GM21723 (cell line): Measurements from ENCODE around the gene SEPHS2.
"Not testable (repeated sequence)": the region's sequence is repeated elsewhere in the genome, so short reads cannot be mapped to it uniquely, and the experiment has no call there.

Experiments used
- ATAC-seq: cut with Tn5 transposase; IDR thresholded peaks from one replicate; pipeline ENCODE4 v1.9.1; 2021; ENCODE audit warnings: mild to moderate bottlenecking, moderate library complexity; ENCODE audit not compliant: unreplicated experiment

The SEPHS2 gene

GRCh38 chr16:30470632-30470995 lies 24.9 kb upstream of the SEPHS2 start:
- ATAC-seq: no peak

GRCh38 chr16:30470170-30470512 lies 24.5 kb upstream of the SEPHS2 start:
- no peak for ATAC-seq

- ATAC-seq: no peak
Measured at GRCh38 chr16:30464078-30464477, 18.4 kb upstream of the SEPHS2 start.

- ATAC-seq: not testable (repeated sequence)
Measured at GRCh38 chr16:30461426-30461825, 15.8 kb upstream of the SEPHS2 start.

GRCh38 chr16:30459456-30459855 lies 13.8 kb upstream of the SEPHS2 start:
- peak; percentile 23 for ATAC-seq

GRCh38 chr16:30458561-30459394 lies 13.1 kb upstream of the SEPHS2 start:
- ATAC-seq: peak; percentile 81

GRCh38 chr16:30457743-30458560 lies 12.3 kb upstream of the SEPHS2 start:
- no peak for ATAC-seq

- ATAC-seq: no peak
Measured at GRCh38 chr16:30457256-30457655, 11.6 kb upstream of the SEPHS2 start.

GRCh38 chr16:30456302-30456701 lies 10.6 kb upstream of the SEPHS2 start:
- ATAC-seq: no peak

- ATAC-seq: not testable (repeated sequence)
Measured at GRCh38 chr16:30452709-30453580, 7.3 kb upstream of the SEPHS2 start.

GRCh38 chr16:30449116-30449435 lies 3.4 kb upstream of the SEPHS2 start:
- ATAC-seq: no peak

- ATAC-seq: no peak
Measured at GRCh38 chr16:30447512-30448226, 2.0 kb upstream of the SEPHS2 start.

- ATAC-seq: no peak
Measured at GRCh38 chr16:30446203-30446595, 525 bp upstream of the SEPHS2 start.

- no peak for ATAC-seq
Measured at GRCh38 chr16:30445149-30445407, 596 bp downstream of the SEPHS2 start.

GRCh38 chr16:30444231-30445148 lies 1.2 kb downstream of the SEPHS2 start:
- no peak for ATAC-seq

- no peak for ATAC-seq
Measured at GRCh38 chr16:30443631-30444030, 2.0 kb downstream of the SEPHS2 start.

- ATAC-seq: no peak
Measured at GRCh38 chr16:30439720-30440348, 5.8 kb downstream of the SEPHS2 start.

- no peak for ATAC-seq
Measured at GRCh38 chr16:30438835-30439234, 6.8 kb downstream of the SEPHS2 start.

- no peak for ATAC-seq
Measured at GRCh38 chr16:30437511-30438046, 8.1 kb downstream of the SEPHS2 start.
